Measurements from ENCODE around the gene CCDC15. TPM values are rescaled to one million over a fixed set of nuclear protein-coding genes. Genes with fewer than 3 reads are reported as not detected.
A peak's percentile ranks its signal among the peaks of the same experiment; 100 is the strongest.

CCDC15 gene
- total RNA-seq, 1 donor from 2014 or later = 1.2 TPM

- TF ChIP-seq, protein P1, sequence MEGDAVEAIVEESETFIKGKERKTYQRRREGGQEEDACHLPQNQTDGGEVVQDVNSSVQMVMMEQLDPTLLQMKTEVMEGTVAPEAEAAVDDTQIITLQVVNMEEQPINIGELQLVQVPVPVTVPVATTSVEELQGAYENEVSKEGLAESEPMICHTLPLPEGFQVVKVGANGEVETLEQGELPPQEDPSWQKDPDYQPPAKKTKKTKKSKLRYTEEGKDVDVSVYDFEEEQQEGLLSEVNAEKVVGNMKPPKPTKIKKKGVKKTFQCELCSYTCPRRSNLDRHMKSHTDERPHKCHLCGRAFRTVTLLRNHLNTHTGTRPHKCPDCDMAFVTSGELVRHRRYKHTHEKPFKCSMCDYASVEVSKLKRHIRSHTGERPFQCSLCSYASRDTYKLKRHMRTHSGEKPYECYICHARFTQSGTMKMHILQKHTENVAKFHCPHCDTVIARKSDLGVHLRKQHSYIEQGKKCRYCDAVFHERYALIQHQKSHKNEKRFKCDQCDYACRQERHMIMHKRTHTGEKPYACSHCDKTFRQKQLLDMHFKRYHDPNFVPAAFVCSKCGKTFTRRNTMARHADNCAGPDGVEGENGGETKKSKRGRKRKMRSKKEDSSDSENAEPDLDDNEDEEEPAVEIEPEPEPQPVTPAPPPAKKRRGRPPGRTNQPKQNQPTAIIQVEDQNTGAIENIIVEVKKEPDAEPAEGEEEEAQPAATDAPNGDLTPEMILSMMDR (IDR thresholded peaks at IDR 0.05) = peak; percentile 43
- Mint-ChIP-seq H3K9me3 (ENCODE audit: low read depth) (no peaks in the 10 kb centered on the region), H3K4me1 (ENCODE audit: low read depth) (no peaks in the 10 kb centered on the region), H3K36me3 (ENCODE audit: low read depth) (peaks cover 1% of the 10 kb centered on the region), H3K4me3 (ENCODE audit: unreplicated experiment) (no peak overlapping the region), H3K27me3 (ENCODE audit: low read depth) (no peaks in the 10 kb centered on the region), H3K27ac (ENCODE audit: unreplicated experiment) (no peak overlapping the region)
- DNase-seq (ENCODE audit: low spot score) = no peak
These were observed 16.9 kb downstream of the CCDC15 start for GRCh38 chr11:124970925-124971324.

- Mint-ChIP-seq H3K4me1 (ENCODE audit: low read depth) (no peaks in the 10 kb centered on the region), H3K9me3 (ENCODE audit: low read depth) (no peaks in the 10 kb centered on the region), H3K36me3 (ENCODE audit: low read depth) (peaks cover 1% of the 10 kb centered on the region), H3K27ac (ENCODE audit: unreplicated experiment) (no peak overlapping the region), H3K4me3 (ENCODE audit: unreplicated experiment) (no peak overlapping the region), H3K27me3 (ENCODE audit: low read depth) (no peaks in the 10 kb centered on the region)
- TF ChIP-seq, protein P1 (IDR thresholded peaks at IDR 0.05) = no peak
- no peak for DNase-seq (ENCODE audit: low spot score)
These were observed 17.8 kb downstream of the CCDC15 start for GRCh38 chr11:124971810-124972209.

DNA sequence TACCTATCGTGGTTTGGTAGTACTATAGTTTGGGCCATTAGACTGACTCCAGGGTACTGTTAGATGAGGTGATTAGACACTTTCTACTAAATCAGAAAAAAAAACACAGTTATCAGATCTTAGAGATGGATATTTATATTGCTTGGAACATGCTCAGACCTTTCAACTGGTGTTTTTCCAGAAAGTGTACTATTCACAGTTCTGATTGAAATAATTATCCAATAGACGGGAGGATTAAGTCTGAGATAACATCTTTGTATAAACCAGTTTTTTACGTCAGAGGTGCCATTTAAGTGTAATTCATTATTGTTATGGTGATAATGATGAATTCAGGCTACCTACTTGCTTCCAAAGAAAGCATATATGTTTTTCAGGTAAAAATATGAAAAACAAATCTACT is 22.5 kb downstream of the CCDC15 start:
- TF ChIP-seq, protein P1 (IDR thresholded peaks at IDR 0.05) = no peak
- Mint-ChIP-seq H3K9me3 (ENCODE audit: low read depth) (peaks cover 23% of the 10 kb centered on the region), H3K27ac (ENCODE audit: unreplicated experiment) (no peak overlapping the region), H3K27me3 (ENCODE audit: low read depth) (no peaks in the 10 kb centered on the region), H3K36me3 (ENCODE audit: low read depth) (peaks cover 8% of the 10 kb centered on the region), H3K4me3 (ENCODE audit: unreplicated experiment) (no peak overlapping the region), H3K4me1 (ENCODE audit: low read depth) (no peaks in the 10 kb centered on the region)
- DNase-seq (ENCODE audit: low spot score) = no peak

GRCh38 chr11:124977006-124977405 is 23.0 kb downstream of the CCDC15 start:
- Mint-ChIP-seq H3K4me3 (ENCODE audit: unreplicated experiment) (no peak overlapping the region), H3K27me3 (ENCODE audit: low read depth) (no peaks in the 10 kb centered on the region), H3K9me3 (ENCODE audit: low read depth) (peaks cover 28% of the 10 kb centered on the region), H3K27ac (ENCODE audit: unreplicated experiment) (no peak overlapping the region), H3K36me3 (ENCODE audit: low read depth) (peaks cover 9% of the 10 kb centered on the region), H3K4me1 (ENCODE audit: low read depth) (no peaks in the 10 kb centered on the region)
- TF ChIP-seq, protein P1 (IDR thresholded peaks at IDR 0.05) = no peak
- no peak for DNase-seq (ENCODE audit: low spot score)

GRCh38 chr11:124978316-124978715 is 24.3 kb downstream of the CCDC15 start:
- TF ChIP-seq, protein P1 (IDR thresholded peaks at IDR 0.05) = no peak
- H3K27me3 Mint-ChIP-seq (ENCODE audit: low read depth) = no peaks in the 10 kb centered on the region
- H3K27ac Mint-ChIP-seq (ENCODE audit: unreplicated experiment) = no peak overlapping the region
- no peak for DNase-seq (ENCODE audit: low spot score)
- H3K4me1 Mint-ChIP-seq (ENCODE audit: low read depth) = no peaks in the 10 kb centered on the region
- H3K9me3 Mint-ChIP-seq (ENCODE audit: low read depth) = peaks cover 41% of the 10 kb centered on the region
- H3K36me3 Mint-ChIP-seq (ENCODE audit: low read depth) = peaks cover 13% of the 10 kb centered on the region
- H3K4me3 Mint-ChIP-seq (ENCODE audit: unreplicated experiment) = no peak overlapping the region

Measured in chondrocyte (in vitro differentiated cells).